Aorta (tissue), 5 donors: Measurements from ENCODE around the gene ADIPOR1. TPM values are rescaled to one million over a fixed set of nuclear protein-coding genes. Genes with fewer than 3 reads are reported as not detected.
"Not testable (repeated sequence)": the region's sequence is repeated elsewhere in the genome, so short reads cannot be mapped to it uniquely, and the experiment has no call there.

Experiments
- ATAC-seq: fragments of 200-7000 bp; cut with Tn5 transposase; one replicate; pipeline ENCODE4 v1.9.1; 2022; ENCODE audit warnings: moderate library complexity; ENCODE audit not compliant: low FRiP score
- DNase-seq, 2 donors: peaks; one replicate each; pipeline ENCODE4 v3.0.0-alpha.2; 2020
- H3K27ac ChIP-seq, 2 donors: one replicate each; pipeline ENCODE4 v1.5.1; 2013; ENCODE audit warnings: low read length in 2 of 2, mild to moderate bottlenecking in 2 of 2, moderate library complexity in 2 of 2, control low read depth in 1 of 2, inconsistent platforms in 1 of 2, low read depth in 1 of 2
- H3K27me3 ChIP-seq, 2 donors: one replicate each; pipeline ENCODE4 v1.6.1; 2013; ENCODE audit warnings: control low read depth in 1 of 2, low read length in 1 of 2, mild to moderate bottlenecking in 1 of 2, moderate library complexity in 1 of 2; ENCODE audit not compliant: insufficient read depth in 2 of 2, control insufficient read depth in 1 of 2
- H3K36me3 ChIP-seq, 2 donors: one replicate each; pipeline ENCODE4 v1.6.1; 2013; ENCODE audit warnings: control low read depth in 1 of 2, low read length in 1 of 2, mild to moderate bottlenecking in 1 of 2; ENCODE audit not compliant: insufficient read depth in 2 of 2, control insufficient read depth in 1 of 2
- H3K4me1 ChIP-seq, 2 donors: one replicate each; pipeline ENCODE4 v1.6.1; 2013; ENCODE audit warnings: low read length in 2 of 2, control low read depth in 1 of 2, mild to moderate bottlenecking in 1 of 2, moderate library complexity in 1 of 2; ENCODE audit not compliant: insufficient read depth in 2 of 2, control insufficient read depth in 1 of 2
- H3K4me3 ChIP-seq, 2 donors: one replicate each; pipeline ENCODE4 v1.5.1; 2013; ENCODE audit warnings: low read length in 2 of 2, control low read depth in 1 of 2, mild to moderate bottlenecking in 1 of 2
- H3K9me3 ChIP-seq: one replicate; pipeline ENCODE4 v1.6.1; 2013; ENCODE audit warnings: mild to moderate bottlenecking, low read length; ENCODE audit not compliant: control insufficient read depth
- WGBS, 2 donors: extraction: QIAGEN DNeasy Blood & Tissue Kit; methylation state at CpG; one replicate each; pipeline ENCODE4 v1.1.7; 2013; 5-methylcytosine and 5-hydroxymethylcytosine counted together
- intact Hi-C, 2 donors: fragments of 100-400 bp; cut with DNase I; formaldehyde crosslinking; loops; one replicate each; pipeline versions ENCODE4 v1.14.2 to v1.15.0; 2022
- polyA plus RNA-seq, 2 donors: library from polyadenylated mRNA; stranded (reverse); fragments of 200-250 nt; gene quantifications; one replicate each; pipeline ENCODE4 v1.2.3, GENCODE V29; 2013
- total RNA-seq, 2 donors: library from RNA; stranded (reverse); fragmentation: NEBNext Ultra II Directional; extraction: Animal tissue kit (Norgen Biotek cat#: 25700); gene quantifications; one replicate each; pipeline ENCODE4 v1.2.1, GENCODE V29; 2021
- donor health status: healthy with polysubstance abuse.
- donor health status: Bipolar disorder and iron deficiency.
- donor health status: DM: no; HTN: no; CAD: no.
- donor health status: DM: no; HTN: no; CAD: no.
- donor health status: DM: yes; HTN: yes; CAD: no.

The ADIPOR1 gene
- total and polyA plus RNA-seq, 4 donors, result 55.2 to 72.4 (median 63.8) TPM

DNA sequence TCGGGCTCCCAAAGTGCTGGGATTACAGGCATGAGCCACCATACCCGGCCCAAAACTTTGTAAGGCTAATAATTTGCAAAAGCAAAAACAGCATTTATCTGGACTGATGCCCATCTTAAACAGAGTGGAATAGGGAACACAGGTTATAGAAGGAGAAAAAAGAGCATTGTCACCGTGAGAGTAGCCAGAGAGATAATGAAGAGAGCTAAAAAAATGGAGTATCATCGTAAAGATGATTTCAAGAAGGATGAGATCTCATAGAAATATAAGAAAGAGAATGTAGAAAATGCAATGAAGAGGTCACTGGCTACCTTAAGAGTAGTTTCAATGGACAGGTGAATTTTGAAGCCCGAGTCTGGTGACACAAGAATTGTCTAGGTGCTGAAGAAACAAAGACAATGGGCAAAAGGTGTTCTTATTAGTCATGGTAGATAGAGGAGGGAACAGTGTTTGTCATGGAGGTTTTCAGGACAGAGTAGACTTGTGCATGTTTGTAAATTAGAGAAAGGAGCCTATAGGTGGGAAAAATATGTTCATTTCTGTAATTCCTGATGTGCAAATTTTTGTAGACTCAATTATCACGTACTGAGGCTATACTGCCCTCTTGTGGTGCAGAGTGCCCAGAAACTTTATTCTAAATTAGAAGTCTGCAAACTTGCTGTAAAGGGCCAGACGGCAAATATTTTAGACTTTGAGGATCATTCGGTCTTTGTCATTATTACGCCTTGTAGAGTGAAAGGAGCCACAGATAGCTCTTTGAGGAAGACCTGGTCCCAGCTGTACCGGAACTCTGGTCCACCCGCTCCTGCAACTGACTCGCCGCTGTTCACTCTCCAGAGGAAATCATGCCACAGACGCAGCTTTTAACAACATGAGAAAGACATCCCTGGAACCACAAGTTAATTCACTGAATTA lies 41.0 kb upstream of the ADIPOR1 start:
- ATAC-seq, result peak; percentile 79
- no peaks in the 10 kb centered on the region for H3K36me3 ChIP-seq
- H3K27ac ChIP-seq, result no peak overlapping the region
- H3K4me3 ChIP-seq, result no peak overlapping the region
- H3K9me3 ChIP-seq, result no peaks in the 10 kb centered on the region
- no peaks in the 10 kb centered on the region for H3K27me3 ChIP-seq
- 45 to 46% methylated on average over 14 of the region's 14 CpGs for whole genome bisulfite sequencing, 2 donors
- no peak for DNase-seq
- intact Hi-C loops, result no loop called here
- no peaks in the 10 kb centered on the region for H3K4me1 ChIP-seq

DNA sequence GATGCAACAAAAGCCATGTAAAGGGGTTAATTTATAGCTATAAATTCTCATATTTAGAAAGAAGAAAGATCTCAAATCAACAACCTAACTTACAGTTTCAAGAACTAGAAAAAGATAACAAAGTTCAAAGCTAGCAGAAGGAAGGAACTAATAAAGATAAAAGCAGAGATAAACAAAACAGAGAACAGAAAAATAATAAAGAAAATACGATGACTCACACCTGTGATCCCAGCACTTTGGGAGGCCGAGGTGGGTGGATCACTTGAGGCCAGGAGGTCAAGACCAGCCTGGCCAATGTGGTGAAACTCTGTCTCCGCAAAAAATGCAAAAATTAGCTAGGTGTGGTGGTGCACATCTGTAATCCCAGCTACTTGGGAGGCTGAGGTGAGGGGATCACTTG lies 36.6 kb upstream of the ADIPOR1 start:
- Histone ChIP-seq H3K4me1 (no peaks in the 10 kb centered on the region), H3K36me3 (no peaks in the 10 kb centered on the region), H3K27ac (no peak overlapping the region), H3K9me3 (no peaks in the 10 kb centered on the region), H3K4me3 (no peak overlapping the region), H3K27me3 (no peaks in the 10 kb centered on the region)
- intact Hi-C loops, result no loop called here
- ATAC-seq (no peak), DNase-seq (no peak)
- WGBS, 2 donors, result 69 to 83% methylated on average over 3 of the region's 3 CpGs

DNA sequence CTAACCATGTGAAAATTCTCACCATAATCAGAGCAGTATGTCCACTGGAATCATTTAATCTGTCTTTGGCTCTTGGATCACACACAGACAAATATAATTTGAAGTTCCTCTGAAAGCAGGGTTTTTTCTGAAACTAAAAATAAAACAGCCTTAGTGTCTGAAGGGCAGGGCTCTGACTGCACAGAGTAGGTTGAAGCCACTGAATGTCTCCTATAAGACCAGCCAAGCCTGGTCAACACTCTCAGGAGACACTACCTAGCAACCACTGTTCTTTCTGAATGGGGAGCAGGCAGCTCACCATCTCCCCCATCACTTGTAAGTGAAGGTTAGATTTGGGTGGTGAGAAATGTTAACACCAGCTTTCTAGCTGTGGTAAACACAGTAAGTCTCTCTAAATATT lies 33.0 kb upstream of the ADIPOR1 start:
- no peaks in the 10 kb centered on the region for H3K36me3 ChIP-seq
- no peaks in the 10 kb centered on the region for H3K4me1 ChIP-seq
- H3K27ac ChIP-seq, result no peak overlapping the region
- no peaks in the 10 kb centered on the region for H3K27me3 ChIP-seq
- intact Hi-C loops, result no loop called here
- no peak overlapping the region for H3K4me3 ChIP-seq
- DNase-seq (no peak), ATAC-seq (no peak)
- H3K9me3 ChIP-seq, result no peaks in the 10 kb centered on the region

DNA sequence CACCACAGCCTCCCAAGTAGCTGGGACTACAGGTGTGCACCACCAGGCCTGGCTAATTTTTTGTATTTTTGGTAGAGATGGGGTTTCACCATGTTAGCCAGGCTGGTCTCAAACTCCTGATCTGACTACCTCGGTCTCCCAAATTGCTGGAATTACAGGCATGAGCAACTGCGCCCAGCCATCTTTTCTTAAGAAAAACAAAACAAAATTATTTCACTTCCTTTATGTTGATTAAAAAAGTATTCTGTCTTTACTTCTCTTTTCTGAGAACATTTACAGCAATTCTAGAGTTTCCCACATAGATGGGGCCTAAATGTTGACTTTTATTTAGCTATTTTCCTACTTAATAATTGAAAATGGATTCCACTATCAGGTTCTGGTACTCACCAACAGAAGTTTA lies 31.8 kb upstream of the ADIPOR1 start:
- H3K36me3 ChIP-seq, result no peaks in the 10 kb centered on the region
- ATAC-seq (no peak), DNase-seq (no peak)
- no peak overlapping the region for H3K4me3 ChIP-seq
- WGBS, 2 donors, result 78 to 87% methylated on average over 2 of the region's 2 CpGs
- no peaks in the 10 kb centered on the region for H3K4me1 ChIP-seq
- no peak overlapping the region for H3K27ac ChIP-seq
- intact Hi-C loops, result no loop called here
- no peaks in the 10 kb centered on the region for H3K9me3 ChIP-seq
- no peaks in the 10 kb centered on the region for H3K27me3 ChIP-seq

DNA sequence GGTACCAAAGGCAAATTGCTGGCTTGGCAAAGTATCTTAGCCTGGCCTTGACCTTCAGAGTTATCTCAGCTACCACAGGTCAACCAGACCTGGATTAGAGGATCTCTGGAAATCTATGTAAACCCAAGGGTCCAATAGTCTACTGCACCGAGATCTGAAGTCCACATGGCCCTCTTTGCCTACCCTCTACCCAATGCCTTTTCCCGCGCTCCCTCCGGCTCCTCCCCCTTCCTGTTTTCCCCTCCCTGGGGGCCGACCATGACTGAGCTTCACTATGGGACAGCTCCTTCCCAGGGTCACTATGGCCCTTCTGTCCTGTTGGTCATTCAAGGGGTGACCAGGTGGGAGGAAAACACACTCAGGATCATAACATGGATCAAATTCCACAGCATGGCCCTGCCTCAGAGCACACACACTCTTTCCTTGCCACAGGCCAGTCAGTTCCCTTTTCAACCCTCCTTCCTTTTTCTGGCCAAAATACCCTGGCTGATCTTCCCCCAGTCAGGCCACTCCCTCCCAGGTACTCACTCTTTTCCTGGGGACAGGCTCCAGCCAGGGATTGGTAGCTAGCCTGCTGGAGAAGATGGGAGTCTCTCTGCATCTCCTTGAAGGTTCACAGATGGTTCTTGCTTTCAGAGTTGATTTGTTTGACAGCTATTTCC lies 29.9 kb upstream of the ADIPOR1 start:
- Histone ChIP-seq H3K4me3 (no peak overlapping the region), H3K27ac (no peak overlapping the region), H3K27me3 (no peaks in the 10 kb centered on the region), H3K9me3 (no peaks in the 10 kb centered on the region), H3K36me3 (no peaks in the 10 kb centered on the region), H3K4me1 (no peaks in the 10 kb centered on the region)
- intact Hi-C loops, result no loop called here
- ATAC-seq (no peak), DNase-seq (no peak)
- 64 to 74% methylated on average over 5 of the region's 5 CpGs for WGBS, 2 donors

DNA sequence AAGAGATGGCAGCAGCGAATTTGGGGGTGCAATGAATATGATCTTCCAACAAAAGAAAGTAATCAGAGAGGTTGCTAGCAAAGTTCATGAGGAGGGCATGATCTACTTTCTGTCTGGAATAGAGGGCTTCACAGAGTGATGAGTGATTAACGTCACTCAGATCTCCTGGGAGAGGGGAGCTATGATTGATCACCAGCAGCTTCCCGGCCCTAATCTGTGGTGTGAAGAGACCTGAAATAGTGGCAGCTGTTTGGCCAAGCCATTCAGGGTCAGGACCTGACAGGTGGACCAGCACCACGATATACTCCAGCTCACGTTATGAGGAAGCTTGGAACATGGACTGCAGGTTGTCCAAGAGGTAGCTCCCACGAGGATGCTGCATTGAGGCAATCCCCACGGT lies 29.1 kb upstream of the ADIPOR1 start:
- 62 to 66% methylated on average over 7 of the region's 7 CpGs for WGBS, 2 donors
- H3K4me3 ChIP-seq, result no peak overlapping the region
- ATAC-seq, result no peak

DNA sequence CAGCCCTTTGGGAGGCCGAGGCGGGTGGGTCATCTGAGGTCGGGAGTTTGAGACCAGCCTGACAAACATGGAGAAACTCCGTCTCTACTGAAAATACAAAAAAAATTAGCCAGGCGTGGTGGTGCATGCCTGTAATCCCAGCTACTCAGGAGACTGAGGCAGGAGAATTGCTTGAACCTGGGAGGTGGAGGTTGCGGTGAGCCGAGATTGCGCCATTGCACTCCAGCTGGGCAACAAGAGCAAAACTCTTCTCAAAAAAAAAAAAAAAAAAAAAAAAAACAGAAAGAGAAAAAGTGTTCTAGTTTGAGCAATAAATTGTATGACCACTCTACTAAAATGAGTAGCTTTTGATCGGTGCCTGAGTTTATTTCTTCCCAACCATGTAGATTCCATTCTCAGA lies 28.0 kb upstream of the ADIPOR1 start:
- WGBS, 2 donors, result 75 to 79% methylated on average over 9 of the region's 9 CpGs
- H3K27me3 ChIP-seq, H3K4me3 ChIP-seq, intact Hi-C loops, H3K4me1 ChIP-seq, H3K9me3 ChIP-seq, H3K27ac ChIP-seq, DNase-seq, H3K36me3 ChIP-seq, ATAC-seq: not testable (repeated sequence)

More for the DNA sequence above, 29.1 kb upstream of the ADIPOR1 start:
- H3K36me3 ChIP-seq, result no peaks in the 10 kb centered on the region
- H3K27ac ChIP-seq, result no peak overlapping the region
- H3K27me3 ChIP-seq, result no peaks in the 10 kb centered on the region
- DNase-seq, result no peak
- H3K9me3 ChIP-seq, result no peaks in the 10 kb centered on the region
- no peaks in the 10 kb centered on the region for H3K4me1 ChIP-seq
- intact Hi-C loops, result no loop called here

DNA sequence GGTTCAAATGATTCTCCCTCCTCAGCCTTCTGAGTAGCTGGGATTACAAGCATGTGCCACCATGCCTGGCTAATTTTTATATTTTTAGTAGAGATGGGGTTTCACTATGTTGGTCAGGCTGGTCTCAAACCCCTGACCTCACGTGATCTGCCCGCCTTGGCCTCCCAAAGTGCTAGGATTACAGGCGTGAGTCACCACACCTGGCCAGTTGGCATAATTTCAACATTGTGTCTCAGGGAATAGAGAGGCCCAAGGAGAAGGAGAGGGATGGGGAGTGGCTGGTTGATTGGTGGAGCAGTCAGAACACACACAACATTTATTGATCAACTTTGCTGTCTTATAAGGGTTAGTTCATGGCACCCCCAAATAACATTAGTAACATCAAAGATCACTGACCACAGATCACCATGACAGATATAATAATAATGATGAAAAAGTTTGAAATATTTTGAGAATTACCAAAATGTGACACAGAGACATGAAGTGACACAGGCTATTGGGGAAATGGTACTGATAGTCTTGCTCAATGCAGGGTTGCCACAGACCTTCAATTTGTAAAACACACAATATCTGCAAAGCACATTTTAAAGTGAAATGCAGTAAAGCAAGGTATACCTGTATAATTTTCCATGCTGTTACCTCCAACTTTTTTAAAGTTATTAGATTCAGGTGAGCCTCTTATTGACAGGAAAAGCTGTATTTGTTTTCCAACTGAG lies 24.8 kb upstream of the ADIPOR1 start:
- no peaks in the 10 kb centered on the region for H3K27me3 ChIP-seq
- ATAC-seq (no peak), DNase-seq (no peak)
- no peak overlapping the region for H3K4me3 ChIP-seq
- no peaks in the 10 kb centered on the region for H3K9me3 ChIP-seq
- H3K4me1 ChIP-seq, result no peaks in the 10 kb centered on the region
- H3K27ac ChIP-seq, result no peak overlapping the region
- intact Hi-C loops, result no loop called here
- WGBS, 2 donors, result 71 to 81% methylated on average over 3 of the region's 3 CpGs
- no peaks in the 10 kb centered on the region for H3K36me3 ChIP-seq
